Neuronal stem cell (in vitro differentiated cells): ENCODE results near the gene IL1RL2.

ENCODE experiments used
- DNase-seq: peaks from one replicate; pipeline ENCODE4 v3.0.0-alpha.2; 2013; ENCODE audit warnings: low spot score
- H2AFZ ChIP-seq: one replicate; pipeline ENCODE4 v1.6.1; 2013; ENCODE audit warnings: mild to moderate bottlenecking, low read length, inconsistent platforms
- H2AK5ac ChIP-seq: 2 replicates; pipeline ENCODE4 v1.6.1; 2013; ENCODE audit warnings: low read depth, mild to moderate bottlenecking, inconsistent platforms, low read length, moderate library complexity, mixed read lengths
- H2BK120ac ChIP-seq: 2 replicates; pipeline ENCODE4 v1.6.1; 2013; ENCODE audit warnings: low read depth, mild to moderate bottlenecking, inconsistent platforms, low read length, moderate library complexity, mixed read lengths
- H2BK12ac ChIP-seq: one replicate; pipeline ENCODE4 v1.6.1; 2013; ENCODE audit warnings: low read length, inconsistent platforms
- H2BK15ac ChIP-seq: 2 replicates; pipeline ENCODE4 v1.6.1; 2013; ENCODE audit warnings: mild to moderate bottlenecking, low read length, inconsistent platforms, mixed read lengths
- H2BK5ac ChIP-seq: one replicate; pipeline ENCODE4 v1.6.1; 2013; ENCODE audit warnings: inconsistent platforms, mild to moderate bottlenecking, low read length, moderate library complexity
- H3K14ac ChIP-seq: one replicate; pipeline ENCODE4 v1.6.1; 2013; ENCODE audit warnings: low read length, inconsistent platforms
- H3K18ac ChIP-seq: 2 replicates; pipeline ENCODE4 v1.6.1; 2013; ENCODE audit warnings: low read length, inconsistent platforms
- H3K23ac ChIP-seq: 2 replicates; pipeline ENCODE4 v1.6.1; 2013; ENCODE audit warnings: low read depth, mild to moderate bottlenecking, mixed read lengths, low read length, inconsistent platforms; ENCODE audit not compliant: poor library complexity
- H3K27ac ChIP-seq: replicated peaks from 3 replicates; pipeline ENCODE4 v1.5.1; 2013; ENCODE audit warnings: low read length, inconsistent platforms
- H3K27me3 ChIP-seq, 3 experiments: 2 replicates each; pipeline ENCODE4 v1.6.1; 2013; ENCODE audit warnings: low read length in 3 of 3, mild to moderate bottlenecking in 2 of 3, inconsistent platforms in 1 of 3, low read depth in 1 of 3, mixed read lengths in 1 of 3, moderate library complexity in 1 of 3; ENCODE audit not compliant: control insufficient read depth in 3 of 3, insufficient read depth in 3 of 3
- H3K36me3 ChIP-seq, 2 donors: replicated peaks in 1 of 2; 2 replicates each; pipeline ENCODE4 v1.6.1; 2013; ENCODE audit warnings: low read length in 2 of 2; ENCODE audit not compliant: control insufficient read depth in 2 of 2, insufficient read depth in 2 of 2
- H3K4ac ChIP-seq: 2 replicates; pipeline ENCODE4 v1.6.1; 2013; ENCODE audit warnings: inconsistent platforms, mild to moderate bottlenecking, low read length, moderate library complexity
- H3K4me1 ChIP-seq, 2 donors: 1 replicate in 1 of 2; 2 replicates in 1 of 2; pipeline ENCODE4 v1.6.1; 2013; ENCODE audit warnings: low read length in 2 of 2, low read depth in 1 of 2; ENCODE audit not compliant: control insufficient read depth in 2 of 2, insufficient read depth in 1 of 2
- H3K4me2 ChIP-seq: one replicate; pipeline ENCODE4 v1.6.1; 2013; ENCODE audit warnings: mild to moderate bottlenecking, low read length, inconsistent platforms; ENCODE audit not compliant: insufficient read depth, poor library complexity, severe bottlenecking
- H3K4me3 ChIP-seq, 2 donors: 2 replicates each; pipeline ENCODE4 v1.5.1; 2013; ENCODE audit warnings: low read length in 2 of 2, mild to moderate bottlenecking in 2 of 2, inconsistent platforms in 1 of 2, moderate library complexity in 1 of 2
- H3K79me1 ChIP-seq: one replicate; pipeline ENCODE4 v1.6.1; 2013; ENCODE audit warnings: low read depth, mild to moderate bottlenecking, inconsistent platforms, low read length, moderate library complexity
- H3K9ac ChIP-seq: one replicate; pipeline ENCODE4 v1.6.1; 2013; ENCODE audit warnings: mild to moderate bottlenecking, low read depth, low read length, inconsistent platforms; ENCODE audit not compliant: poor library complexity
- H3K9me3 ChIP-seq, 2 donors: replicated peaks in 1 of 2; 2 replicates each; pipeline versions ENCODE3 to v1.6.1; 2013; ENCODE audit warnings: low read length in 2 of 2, mild to moderate bottlenecking in 2 of 2, inconsistent platforms in 1 of 2, low read depth in 1 of 2, mixed read lengths in 1 of 2, moderate library complexity in 1 of 2; ENCODE audit not compliant: control insufficient read depth in 2 of 2, insufficient read depth in 1 of 2
- H4K8ac ChIP-seq: one replicate; pipeline ENCODE4 v1.6.1; 2013; ENCODE audit warnings: low read depth, mild to moderate bottlenecking, inconsistent platforms, low read length, moderate library complexity
- H4K91ac ChIP-seq: one replicate; pipeline ENCODE4 v1.6.1; 2013; ENCODE audit warnings: low read length, low read depth, mild to moderate bottlenecking, inconsistent platforms; ENCODE audit not compliant: poor library complexity
- WGBS, 2 donors: extraction: QIAGEN DNeasy Blood & Tissue Kit; methylation state at CpG; one replicate each; pipeline ENCODE4 v1.1.7; 2013; ENCODE audit warnings: missing lambda C conversion rate in 2 of 2, mixed read lengths in 1 of 2; ENCODE audit not compliant: insufficient read length in 2 of 2, insufficient replicate concordance in 1 of 2; ENCODE audit errors: extremely low coverage in 2 of 2; 5-methylcytosine and 5-hydroxymethylcytosine counted together

Gene IL1RL2

DNA sequence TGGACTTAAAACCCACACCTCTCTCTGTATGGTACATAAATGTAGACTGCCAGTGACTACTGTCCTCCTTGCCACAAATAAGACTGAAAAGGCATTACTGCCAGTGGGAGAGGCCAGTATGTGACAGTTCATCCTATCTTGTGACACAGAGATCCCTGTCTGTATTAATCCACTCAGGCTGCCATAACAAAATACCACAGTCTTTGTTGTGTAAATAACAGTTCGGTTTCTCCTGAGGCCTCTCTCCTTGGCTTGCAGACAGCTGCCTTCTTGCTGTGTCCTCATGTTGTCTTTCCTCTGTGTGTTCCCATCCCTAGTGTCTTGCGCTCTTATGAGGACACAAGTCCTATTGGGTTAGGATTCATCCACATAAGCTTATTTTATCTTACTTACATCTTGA is 78.1 kb downstream of the IL1RL2 start:
- Histone ChIP-seq H3K9ac (no peak overlapping the region), H3K4me1 (peaks cover 0 to 1% of the 10 kb centered on the region in 2 donors), H3K4ac (no peak overlapping the region), H3K9me3 (peaks cover 0 to 3% of the 10 kb centered on the region in 2 donors), H3K4me3 (no peak overlapping the region), H2AK5ac (no peak overlapping the region), H3K79me1 (no peaks in the 10 kb centered on the region), H3K23ac (no peak overlapping the region), H3K4me2 (no peak overlapping the region), H3K14ac (no peak overlapping the region), H2AFZ (no peak overlapping the region), H3K27ac (no peak overlapping the region), H3K18ac (no peak overlapping the region), H2BK12ac (no peak overlapping the region), H2BK15ac (no peak overlapping the region), H4K91ac (no peak overlapping the region), H4K8ac (no peak overlapping the region), H2BK120ac (no peak overlapping the region), H3K36me3 (no peaks in the 10 kb centered on the region), H3K27me3 (no peaks in the 10 kb centered on the region), H2BK5ac (no peak overlapping the region)
- no CpG with 5 or more reads among the region's 2 CpGs for WGBS, 2 donors
- no peak for DNase-seq

DNA sequence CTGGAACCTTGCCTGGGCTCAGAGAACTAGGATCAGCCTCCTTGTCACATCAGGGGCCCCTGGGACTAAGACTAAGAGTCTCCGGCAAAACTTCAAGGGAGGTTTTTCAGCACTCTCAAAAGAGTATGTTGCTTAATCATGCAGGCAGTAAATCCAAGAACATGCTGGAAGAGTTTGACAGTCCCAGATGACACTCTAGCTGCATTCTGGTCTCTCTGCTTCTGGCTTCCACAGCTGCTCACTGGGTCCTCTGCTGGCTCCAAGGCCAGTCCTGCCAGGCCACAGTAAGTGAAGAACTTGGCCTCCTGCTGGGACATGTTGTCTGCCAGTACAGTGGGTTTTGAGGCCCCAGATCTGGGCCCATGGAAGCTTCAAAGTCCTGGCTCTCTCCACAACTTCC is 79.4 kb downstream of the IL1RL2 start:
- no peak overlapping the region for H3K4me2 ChIP-seq
- no peak overlapping the region for H4K8ac ChIP-seq
- H4K91ac ChIP-seq, result no peak overlapping the region
- no peak overlapping the region for H3K4me3 ChIP-seq
- no peak overlapping the region for H3K14ac ChIP-seq
- H2AFZ ChIP-seq, result no peak overlapping the region
- H3K9me3 ChIP-seq, result peaks cover 0 to 3% of the 10 kb centered on the region in 2 donors
- no peak overlapping the region for H2AK5ac ChIP-seq
- no CpG with 5 or more reads among the region's 1 CpG for WGBS, 2 donors
- no peak for DNase-seq
- no peaks in the 10 kb centered on the region for H3K79me1 ChIP-seq
- peaks cover 0 to 1% of the 10 kb centered on the region in 2 donors for H3K4me1 ChIP-seq
- H2BK12ac ChIP-seq, result no peak overlapping the region
- no peak overlapping the region for H2BK15ac ChIP-seq
- no peak overlapping the region for H2BK5ac ChIP-seq
- no peaks in the 10 kb centered on the region for H3K36me3 ChIP-seq
- no peaks in the 10 kb centered on the region for H3K27me3 ChIP-seq
- H2BK120ac ChIP-seq, result no peak overlapping the region
- H3K27ac ChIP-seq, result no peak overlapping the region
- H3K18ac ChIP-seq, result no peak overlapping the region
- no peak overlapping the region for H3K4ac ChIP-seq
- H3K9ac ChIP-seq, result no peak overlapping the region
- no peak overlapping the region for H3K23ac ChIP-seq

- Histone ChIP-seq H3K36me3 (no peaks in the 10 kb centered on the region), H2BK15ac (no peak overlapping the region), H4K8ac (no peak overlapping the region), H2AFZ (no peak overlapping the region), H4K91ac (no peak overlapping the region), H3K27ac (no peak overlapping the region), H3K9ac (no peak overlapping the region), H3K4me3 (no peak overlapping the region), H3K79me1 (no peaks in the 10 kb centered on the region), H2AK5ac (no peak overlapping the region), H3K14ac (no peak overlapping the region), H3K4ac (no peak overlapping the region), H3K4me1 (peaks cover 0 to 1% of the 10 kb centered on the region in 2 donors), H3K23ac (no peak overlapping the region), H3K18ac (peak overlapping the region; percentile 7), H3K4me2 (no peak overlapping the region), H3K27me3 (no peaks in the 10 kb centered on the region), H3K9me3 (peaks cover 0 to 3% of the 10 kb centered on the region in 2 donors), H2BK5ac (no peak overlapping the region), H2BK12ac (no peak overlapping the region), H2BK120ac (no peak overlapping the region)
- DNase-seq, result no peak
- no CpG with 5 or more reads among the region's 6 CpGs for WGBS, 2 donors
These were observed 81.0 kb downstream of the IL1RL2 start for GRCh38 chr2:102267774-102268173.

- H3K4me3 ChIP-seq, result peak overlapping the region in 1 of 2 donors; percentile 57
- no peak overlapping the region for H4K8ac ChIP-seq
- H3K4ac ChIP-seq, result no peak overlapping the region
- H3K9me3 ChIP-seq, result peaks cover 0 to 3% of the 10 kb centered on the region in 2 donors
- no peak overlapping the region for H2AK5ac ChIP-seq
- no CpG with 5 or more reads among the region's 4 CpGs for WGBS, 2 donors
- no peak overlapping the region for H2BK12ac ChIP-seq
- no peak overlapping the region for H2BK120ac ChIP-seq
- no peak overlapping the region for H2AFZ ChIP-seq
- no peak overlapping the region for H3K9ac ChIP-seq
- no peak overlapping the region for H3K23ac ChIP-seq
- DNase-seq, result no peak
- H3K4me2 ChIP-seq, result no peak overlapping the region
- no peaks in the 10 kb centered on the region for H3K27me3 ChIP-seq
- H3K4me1 ChIP-seq, result peaks cover 0 to 1% of the 10 kb centered on the region in 2 donors
- no peaks in the 10 kb centered on the region for H3K36me3 ChIP-seq
- no peak overlapping the region for H3K14ac ChIP-seq
- H3K79me1 ChIP-seq, result no peaks in the 10 kb centered on the region
- H3K18ac ChIP-seq, result peak overlapping the region; percentile 11
- no peak overlapping the region for H2BK5ac ChIP-seq
- H2BK15ac ChIP-seq, result no peak overlapping the region
- no peak overlapping the region for H3K27ac ChIP-seq
- H4K91ac ChIP-seq, result no peak overlapping the region
These were observed 81.8 kb downstream of the IL1RL2 start for GRCh38 chr2:102268510-102269199.
